Kidney (tissue), 14 donors: ENCODE measurements around the gene LYSMD4. TPM values are rescaled to one million over a fixed set of nuclear protein-coding genes. Genes with fewer than 3 reads are reported as not detected.
"Not testable (repeated sequence)": the region's sequence is repeated elsewhere in the genome, so short reads cannot be mapped to it uniquely, and the experiment has no call there.

ENCODE experiments used
- DNase-seq, 5 donors: peaks; one replicate each; pipeline ENCODE4 v3.0.0-alpha.2; 2013 to 2020
- FAIRE-seq: peaks from 2 replicates; lab custom pipeline; 2012; peaks lifted over from hg19 to GRCh38; lab: Jason Lieb, UNC
- H3K27ac ChIP-seq, 2 donors: one replicate each; pipeline ENCODE4 v1.7.0; 2013; ENCODE audit warnings: low read depth in 2 of 2, low read length in 2 of 2, inconsistent platforms in 1 of 2
- H3K27me3 ChIP-seq: one replicate; pipeline ENCODE4 v1.7.1; 2013; ENCODE audit warnings: low read length, inconsistent platforms; ENCODE audit not compliant: control insufficient read depth, insufficient read depth
- H3K36me3 ChIP-seq, 3 donors: one replicate each; pipeline versions ENCODE4 v1.7.0 to v1.7.1; 2013; ENCODE audit warnings: low read length in 3 of 3, control low read depth in 1 of 3, inconsistent platforms in 1 of 3; ENCODE audit not compliant: insufficient read depth in 3 of 3, control insufficient read depth in 2 of 3
- H3K4me1 ChIP-seq, 3 donors: one replicate each; pipeline versions ENCODE4 v1.7.0 to v1.7.1; 2013; ENCODE audit warnings: low read length in 3 of 3, inconsistent platforms in 1 of 3, low read depth in 1 of 3; ENCODE audit not compliant: control insufficient read depth in 2 of 3, insufficient read depth in 2 of 3
- H3K4me3 ChIP-seq, 3 donors: one replicate each; pipeline versions ENCODE4 v1.7.0 to v1.8.1; 2013; ENCODE audit warnings: low read length in 3 of 3, control low read depth in 1 of 3, inconsistent platforms in 1 of 3
- H3K9ac ChIP-seq, 3 donors: one replicate each; pipeline versions ENCODE4 v1.7.0 to v1.7.1; 2013; ENCODE audit warnings: low read length in 3 of 3, control low read depth in 1 of 3, inconsistent platforms in 1 of 3
- H3K9me3 ChIP-seq, 3 donors: one replicate each; pipeline versions ENCODE4 v1.7.0 to v1.7.1; 2013; ENCODE audit warnings: low read length in 3 of 3, control low read depth in 1 of 3, inconsistent platforms in 1 of 3; ENCODE audit not compliant: control insufficient read depth in 2 of 3, insufficient read depth in 1 of 3
- intact Hi-C: fragments of 100-400 bp; cut with DNase I; formaldehyde crosslinking; loops from one replicate; pipeline ENCODE4 v1.11.1; 2022
- polyA plus RNA-seq: library from polyadenylated mRNA; stranded (reverse); fragments of 350-450 nt; fragmentation: Illumina TruSeq; extraction: RNeasy Lipid Tissue Mini Kit (QIAGEN cat#74804); gene quantifications from one replicate; pipeline ENCODE4 v1.2.3, GENCODE V29; 2014; ENCODE audit warnings: low read depth, low replicate concordance; ENCODE audit not compliant: insufficient read depth
- total RNA-seq: library from RNA; stranded (reverse); fragmentation: NEBNext Ultra II Directional; extraction: Animal tissue kit (Norgen Biotek cat#: 25700); gene quantifications from one replicate; pipeline ENCODE4 v1.2.1, GENCODE V29; 2021
- TF ChIP-seq, protein P1 (sequence below): IDR thresholded peaks from 3 replicates; pipeline ENCODE4 v1.5.1; 2012; ENCODE audit warnings: mild to moderate bottlenecking, moderate library complexity, borderline replicate concordance; ENCODE audit not compliant: insufficient read depth; ENCODE audit errors: extremely low read depth
- donor health status: control.
- donor health status: control.
- donor health status: control.
- donor health status: control.
- donor health status: control.
- donor health status: DM: yes; HTN: yes; CAD: no.
- donor health status: Normal renal cell carcinoma (clear cell type).

The LYSMD4 gene
- total and polyA plus RNA-seq, 2 donors from 2014 or later, result 4.9 to 8.6 TPM

DNA sequence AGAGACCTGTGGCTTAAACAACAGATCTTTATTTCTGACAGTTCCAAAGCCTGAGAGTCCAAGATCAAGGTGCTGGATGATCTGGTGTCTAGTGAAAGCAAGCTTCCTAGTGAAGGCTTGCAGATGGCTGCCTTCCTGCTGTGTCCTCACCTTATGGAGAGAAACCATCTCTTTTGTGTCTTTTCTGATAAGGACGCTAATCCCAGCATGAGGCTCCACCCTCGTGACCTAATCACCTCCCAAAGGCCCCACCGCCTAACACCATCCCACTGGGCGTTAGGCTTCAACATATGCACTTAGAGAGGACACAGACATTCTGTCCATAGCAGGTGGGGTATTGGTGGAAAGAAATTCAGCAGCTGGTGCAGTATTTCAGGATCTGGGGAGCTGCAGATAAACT lies 19.8 kb upstream of the LYSMD4 start:
- intact Hi-C loops, result no loop called here
- FAIRE-seq (no peak), DNase-seq (no peak)
- no peak overlapping the region for H3K4me3 ChIP-seq
- no peak overlapping the region for H3K9ac ChIP-seq
- TF ChIP-seq, protein P1, sequence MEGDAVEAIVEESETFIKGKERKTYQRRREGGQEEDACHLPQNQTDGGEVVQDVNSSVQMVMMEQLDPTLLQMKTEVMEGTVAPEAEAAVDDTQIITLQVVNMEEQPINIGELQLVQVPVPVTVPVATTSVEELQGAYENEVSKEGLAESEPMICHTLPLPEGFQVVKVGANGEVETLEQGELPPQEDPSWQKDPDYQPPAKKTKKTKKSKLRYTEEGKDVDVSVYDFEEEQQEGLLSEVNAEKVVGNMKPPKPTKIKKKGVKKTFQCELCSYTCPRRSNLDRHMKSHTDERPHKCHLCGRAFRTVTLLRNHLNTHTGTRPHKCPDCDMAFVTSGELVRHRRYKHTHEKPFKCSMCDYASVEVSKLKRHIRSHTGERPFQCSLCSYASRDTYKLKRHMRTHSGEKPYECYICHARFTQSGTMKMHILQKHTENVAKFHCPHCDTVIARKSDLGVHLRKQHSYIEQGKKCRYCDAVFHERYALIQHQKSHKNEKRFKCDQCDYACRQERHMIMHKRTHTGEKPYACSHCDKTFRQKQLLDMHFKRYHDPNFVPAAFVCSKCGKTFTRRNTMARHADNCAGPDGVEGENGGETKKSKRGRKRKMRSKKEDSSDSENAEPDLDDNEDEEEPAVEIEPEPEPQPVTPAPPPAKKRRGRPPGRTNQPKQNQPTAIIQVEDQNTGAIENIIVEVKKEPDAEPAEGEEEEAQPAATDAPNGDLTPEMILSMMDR, result no peak
- no peaks in the 10 kb centered on the region for H3K36me3 ChIP-seq
- H3K27me3 ChIP-seq, result no peaks in the 10 kb centered on the region
- no peaks in the 10 kb centered on the region for H3K4me1 ChIP-seq
- H3K27ac ChIP-seq, result no peak overlapping the region
- no peaks in the 10 kb centered on the region for H3K9me3 ChIP-seq

DNA sequence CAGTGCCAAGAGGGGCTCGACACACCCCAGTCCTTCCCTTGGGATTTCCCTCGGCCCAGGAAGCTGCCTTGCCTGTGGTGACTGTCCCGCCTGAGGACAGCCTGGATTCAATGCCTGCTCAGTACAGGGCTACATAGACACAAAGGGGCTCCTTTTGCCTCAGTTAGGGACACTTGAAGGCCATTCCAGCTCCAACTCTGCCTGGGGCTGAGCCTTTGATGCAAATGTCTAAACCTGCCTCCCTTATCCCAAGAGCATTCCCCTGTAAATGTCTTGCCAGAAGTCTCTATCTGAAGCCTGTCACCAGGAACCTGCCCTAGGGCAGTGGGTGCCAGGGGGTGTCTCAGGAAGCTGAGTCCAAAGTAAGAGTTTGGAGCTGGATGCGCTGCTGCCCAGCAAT lies 19.3 kb upstream of the LYSMD4 start:
- DNase-seq, result no peak
- no peaks in the 10 kb centered on the region for H3K9me3 ChIP-seq
- intact Hi-C loops, result no loop called here
- no peaks in the 10 kb centered on the region for H3K27me3 ChIP-seq
- H3K27ac ChIP-seq, result no peak overlapping the region
- H3K4me1 ChIP-seq, result no peaks in the 10 kb centered on the region
- FAIRE-seq, result no peak
- no peaks in the 10 kb centered on the region for H3K36me3 ChIP-seq
- no peak overlapping the region for H3K9ac ChIP-seq
- TF ChIP-seq, protein P1, result no peak
- no peak overlapping the region for H3K4me3 ChIP-seq

DNA sequence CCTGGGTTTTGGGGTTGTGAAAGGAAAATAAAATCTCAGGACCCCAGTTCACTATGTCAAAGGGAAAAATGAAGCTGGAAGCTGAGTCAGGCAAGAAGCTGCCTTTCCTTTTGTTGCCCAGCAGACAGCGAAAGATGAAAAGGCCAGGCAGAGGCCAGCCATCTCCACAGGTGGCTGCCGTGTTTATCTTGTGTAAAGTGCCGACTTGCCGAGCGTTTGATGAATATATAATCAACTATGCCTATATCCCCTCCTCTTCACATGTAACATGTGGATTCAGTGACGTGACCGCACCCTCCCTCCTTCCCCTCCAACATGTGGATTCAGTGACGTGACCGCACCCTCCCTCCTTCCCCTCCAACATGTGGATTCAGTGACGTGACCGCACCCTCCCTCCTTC lies 17.1 kb upstream of the LYSMD4 start:
- H3K4me1 ChIP-seq, H3K9me3 ChIP-seq, DNase-seq, H3K36me3 ChIP-seq, H3K27me3 ChIP-seq, H3K9ac ChIP-seq, H3K4me3 ChIP-seq, FAIRE-seq, H3K27ac ChIP-seq, intact Hi-C loops: not testable (repeated sequence)

DNA sequence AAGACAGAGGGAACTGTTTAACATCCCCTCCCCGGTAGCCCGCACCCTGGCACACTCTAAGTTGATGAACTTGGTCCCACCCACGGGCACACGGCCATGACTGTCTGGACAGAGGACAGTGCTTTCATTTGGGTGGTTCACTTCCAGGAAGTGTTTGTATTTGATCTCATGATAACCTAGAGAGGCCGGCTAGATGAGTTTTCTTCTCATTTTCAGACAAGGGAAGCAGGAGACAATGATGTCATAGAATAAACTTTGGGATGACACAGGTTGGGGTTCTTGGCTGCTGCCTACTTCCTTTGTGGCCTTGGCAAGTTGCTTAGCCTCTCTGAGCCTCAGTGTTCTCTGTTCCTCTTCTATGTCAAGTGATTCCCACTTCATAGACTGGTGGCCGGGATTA lies 16.1 kb upstream of the LYSMD4 start:
- Histone ChIP-seq H3K36me3 (no peaks in the 10 kb centered on the region), H3K27me3 (no peaks in the 10 kb centered on the region), H3K9ac (no peak overlapping the region), H3K9me3 (no peaks in the 10 kb centered on the region), H3K4me1 (no peaks in the 10 kb centered on the region), H3K4me3 (no peak overlapping the region), H3K27ac (no peak overlapping the region)
- TF ChIP-seq, protein P1, result no peak
- FAIRE-seq (no peak), DNase-seq (no peak)
- intact Hi-C loops, result no loop called here
